GM21825 (cell line): Measurements from ENCODE around the gene TMEM42.
"Not testable (repeated sequence)": the region's sequence is repeated elsewhere in the genome, so short reads cannot be mapped to it uniquely, and the experiment has no call there.

Experiments
- ATAC-seq: cut with Tn5 transposase; IDR thresholded peaks from one replicate; pipeline ENCODE4 v1.9.1; 2021; ENCODE audit warnings: mild to moderate bottlenecking, moderate library complexity; ENCODE audit not compliant: unreplicated experiment

Gene TMEM42

GRCh38 chr3:44861412-44862225 lies at the start of gene TMEM42:
TSS of gene TMEM42 (plus strand) at chr3:44861912. CDS start at chr3:44861925, 13 bp downstream.
- peak; percentile 96 for ATAC-seq

GRCh38 chr3:44814751-44815150 lies 47.0 kb upstream of the TMEM42 start:
- no peak for ATAC-seq

- not testable (repeated sequence) for ATAC-seq
These were observed 45.4 kb upstream of the TMEM42 start for GRCh38 chr3:44816334-44816733.

- ATAC-seq, result not testable (repeated sequence)
These were observed 40.5 kb upstream of the TMEM42 start for GRCh38 chr3:44821206-44821605.

GRCh38 chr3:44825264-44825925 lies 36.3 kb upstream of the TMEM42 start:
- no peak for ATAC-seq

- ATAC-seq, result no peak
These were observed 34.5 kb upstream of the TMEM42 start for GRCh38 chr3:44827196-44827595.

GRCh38 chr3:44831232-44831631 lies 30.5 kb upstream of the TMEM42 start:
- ATAC-seq, result no peak

- ATAC-seq, result no peak
These were observed 29.7 kb upstream of the TMEM42 start for GRCh38 chr3:44832032-44832431.

- no peak for ATAC-seq
These were observed 28.7 kb upstream of the TMEM42 start for GRCh38 chr3:44832965-44833364.

- ATAC-seq, result no peak
These were observed 28.3 kb upstream of the TMEM42 start for GRCh38 chr3:44833394-44833793.

GRCh38 chr3:44835684-44836083 lies 26.0 kb upstream of the TMEM42 start:
- no peak for ATAC-seq

- no peak for ATAC-seq
These were observed 19.3 kb upstream of the TMEM42 start for GRCh38 chr3:44842376-44842775.

- no peak for ATAC-seq
These were observed 15.9 kb upstream of the TMEM42 start for GRCh38 chr3:44845528-44846520.

GRCh38 chr3:44848634-44849033 lies 13.1 kb upstream of the TMEM42 start:
- no peak for ATAC-seq

- not testable (repeated sequence) for ATAC-seq
These were observed 5.0 kb upstream of the TMEM42 start for GRCh38 chr3:44856663-44857062.

- ATAC-seq, result no peak
These were observed 1.6 kb upstream of the TMEM42 start for GRCh38 chr3:44860117-44860516.

GRCh38 chr3:44862226-44862637 lies 520 bp downstream of the TMEM42 start:
- ATAC-seq, result peak; percentile 23

GRCh38 chr3:44865272-44866035 lies 3.7 kb downstream of the TMEM42 start:
- no peak for ATAC-seq

- no peak for ATAC-seq
These were observed 5.9 kb downstream of the TMEM42 start for GRCh38 chr3:44867421-44868111.
